Measurements from ENCODE around the gene SORCS2.

DNA sequence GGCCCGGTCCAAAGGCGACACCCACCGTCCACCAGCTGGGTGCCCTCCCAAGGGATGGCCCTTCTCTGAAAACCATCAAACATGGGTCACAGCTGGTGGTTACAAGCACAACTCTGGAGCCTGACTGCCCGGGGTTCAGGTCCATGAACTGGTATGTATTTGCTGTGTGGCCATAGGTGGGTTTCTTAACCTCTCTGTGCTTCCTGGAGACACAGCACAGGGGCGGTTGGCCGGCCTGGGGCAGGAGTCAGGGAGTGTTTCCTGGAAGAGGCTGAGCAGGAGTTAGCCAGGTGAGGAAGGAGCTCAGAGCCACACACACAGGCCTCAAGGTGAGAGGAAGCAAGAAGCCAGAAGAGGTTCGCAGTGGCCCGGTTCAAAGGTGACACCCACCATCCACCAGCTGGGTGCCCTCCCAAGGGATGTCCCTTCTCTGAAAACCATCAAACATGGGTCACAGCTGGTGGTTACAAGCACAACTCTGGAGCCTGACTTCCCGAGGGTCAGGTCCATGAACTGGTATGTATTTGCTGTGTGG, 486.0 kb downstream of the SORCS2 start:
- TF ChIP-seq, protein P1, sequence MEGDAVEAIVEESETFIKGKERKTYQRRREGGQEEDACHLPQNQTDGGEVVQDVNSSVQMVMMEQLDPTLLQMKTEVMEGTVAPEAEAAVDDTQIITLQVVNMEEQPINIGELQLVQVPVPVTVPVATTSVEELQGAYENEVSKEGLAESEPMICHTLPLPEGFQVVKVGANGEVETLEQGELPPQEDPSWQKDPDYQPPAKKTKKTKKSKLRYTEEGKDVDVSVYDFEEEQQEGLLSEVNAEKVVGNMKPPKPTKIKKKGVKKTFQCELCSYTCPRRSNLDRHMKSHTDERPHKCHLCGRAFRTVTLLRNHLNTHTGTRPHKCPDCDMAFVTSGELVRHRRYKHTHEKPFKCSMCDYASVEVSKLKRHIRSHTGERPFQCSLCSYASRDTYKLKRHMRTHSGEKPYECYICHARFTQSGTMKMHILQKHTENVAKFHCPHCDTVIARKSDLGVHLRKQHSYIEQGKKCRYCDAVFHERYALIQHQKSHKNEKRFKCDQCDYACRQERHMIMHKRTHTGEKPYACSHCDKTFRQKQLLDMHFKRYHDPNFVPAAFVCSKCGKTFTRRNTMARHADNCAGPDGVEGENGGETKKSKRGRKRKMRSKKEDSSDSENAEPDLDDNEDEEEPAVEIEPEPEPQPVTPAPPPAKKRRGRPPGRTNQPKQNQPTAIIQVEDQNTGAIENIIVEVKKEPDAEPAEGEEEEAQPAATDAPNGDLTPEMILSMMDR (IDR thresholded peaks at IDR 0.05): no peak
- no peak for TF ChIP-seq EZH2phosphoT487 (IDR thresholded peaks at IDR 0.05)
- TF ChIP-seq EZH2 (IDR thresholded peaks at IDR 0.05): no peak

Measured in neural progenitor cell (in vitro differentiated cells).